GM12878 (cell line): ENCODE measurements around the gene NSG2. TPM values are rescaled to one million over a fixed set of nuclear protein-coding genes. Genes with fewer than 3 reads are reported as not detected.

ENCODE experiments used
- ATAC-seq: fragments of 200-7000 bp; cut with Tn5 transposase; 3 replicates; pipeline ENCODE4 v1.9.1; 2020; ENCODE audit warnings: mild to moderate bottlenecking, moderate library complexity
- BruUV-seq: library from RNA; stranded (reverse); fragments of 400-500 nt; replicated peaks from 2 replicates; lab custom pipeline; 2021; lab: Mats Ljungman, UMichigan
- CTCF ChIA-PET: fragments of 300-600 bp; sonication (Branson Sonifier 250); formaldehyde crosslinking; extraction: SDS; loops from one replicate; lab custom pipeline; 2021; ENCODE audit warnings: inconsistent platforms; lab: Yijun Ruan, JAX
- POLR2A ChIA-PET: fragments of 350-600 bp; formaldehyde crosslinking; extraction: SDS; loops from one replicate; lab custom pipeline; 2021; ENCODE audit warnings: inconsistent platforms; lab: Charles Lee
- RAD21 ChIA-PET: fragments of 300-600 bp; sonication (Branson Sonifier 250); formaldehyde crosslinking; loops from one replicate; lab custom pipeline; 2023; ENCODE audit warnings: antibody characterized with exemption; ENCODE audit not compliant: unreplicated experiment; lab: Charles Lee
- SMC1A ChIA-PET: fragments of 300-600 bp; sonication (Branson Sonifier 250); formaldehyde crosslinking; loops from one replicate; lab custom pipeline; 2023; ENCODE audit not compliant: unreplicated experiment, uncharacterized antibody; lab: Charles Lee
- DNase-seq: peaks from one replicate; pipeline ENCODE4 v3.0.0-alpha.2; 2011; ENCODE audit warnings: low read depth, low spot score
- FAIRE-seq: peaks from 3 replicates; lab custom pipeline; 2011; peaks lifted over from hg19 to GRCh38; lab: Jason Lieb, UNC
- H2AFZ ChIP-seq: 2 replicates; pipeline ENCODE4 v1.6.0; 2011; ENCODE audit warnings: low read depth, low read length, control low read depth; ENCODE audit not compliant: control insufficient read depth
- H3K27ac ChIP-seq: 2 replicates; pipeline ENCODE4 v1.5.1; 2011; ENCODE audit warnings: control low read depth; ENCODE audit not compliant: control insufficient read depth, insufficient read depth
- H3K27me3 ChIP-seq, 2 experiments: replicated peaks in 1 of 2; 2 replicates each; pipeline versions ENCODE4 v1.6.0 to v1.6.1; 2011; ENCODE audit warnings: low read length in 1 of 2; ENCODE audit not compliant: control insufficient read depth in 2 of 2, insufficient read depth in 2 of 2
- H3K36me3 ChIP-seq, 2 experiments: 2 replicates each; pipeline ENCODE4 v1.5.1; 2011; ENCODE audit warnings: low read length in 1 of 2; ENCODE audit not compliant: control insufficient read depth in 2 of 2, insufficient read depth in 2 of 2
- H3K4me1 ChIP-seq: 2 replicates; pipeline ENCODE4 v1.6.1; 2011; ENCODE audit warnings: mild to moderate bottlenecking, low read length, moderate library complexity, mixed read lengths; ENCODE audit not compliant: control insufficient read depth, insufficient read depth
- H3K4me2 ChIP-seq: 2 replicates; pipeline ENCODE4 v1.6.0; 2011; ENCODE audit warnings: control low read depth; ENCODE audit not compliant: control insufficient read depth, insufficient read depth
- H3K4me3 ChIP-seq: fragments of 200-600 bp; sonication (generic); 2 replicates; pipeline ENCODE4 v1.5.1; 2016
- H3K79me2 ChIP-seq: 2 replicates; pipeline ENCODE4 v1.6.0; 2011; ENCODE audit warnings: low read length; ENCODE audit not compliant: control insufficient read depth, insufficient read depth
- H3K9ac ChIP-seq: 2 replicates; pipeline ENCODE4 v1.8.0; 2011; ENCODE audit warnings: low read length, control low read depth, mixed read lengths; ENCODE audit not compliant: control insufficient read depth, insufficient read depth
- H3K9me3 ChIP-seq: replicated peaks from 3 replicates; pipeline ENCODE4 v1.5.1; 2011; ENCODE audit warnings: mild to moderate bottlenecking, low read length; ENCODE audit not compliant: control insufficient read depth, insufficient read depth
- H4K20me1 ChIP-seq: 2 replicates; pipeline ENCODE4 v1.6.0; 2011; ENCODE audit not compliant: control insufficient read depth, insufficient read depth
- CREB1 ChIP-seq: IDR thresholded peaks from 2 replicates; pipeline ENCODE4 v1.6.1; 2012; ENCODE audit warnings: low read depth, mild to moderate bottlenecking, inconsistent platforms
- CREM ChIP-seq: IDR thresholded peaks from 2 replicates; pipeline ENCODE4 v1.6.1; 2014; ENCODE audit warnings: antibody characterized with exemption, low read depth
- HCFC1 ChIP-seq: fragments of 150-350 bp; IDR thresholded peaks from 2 replicates; pipeline ENCODE4 v1.6.1; 2014; ENCODE audit warnings: low read length
- KLF5 ChIP-seq: fragments of 450-650 bp; IDR thresholded peaks from 2 replicates; pipeline ENCODE4 v1.6.1; 2014; ENCODE audit warnings: mild to moderate bottlenecking; ENCODE audit not compliant: partially characterized antibody
- MTA2 ChIP-seq: fragments of 450-650 bp; IDR thresholded peaks from 2 replicates; pipeline ENCODE4 v1.6.1; 2016; ENCODE audit warnings: low read depth, mild to moderate bottlenecking, moderate library complexity
- MYB ChIP-seq: fragments of 150-350 bp; IDR thresholded peaks from 2 replicates; pipeline ENCODE4 v1.6.1; 2014; ENCODE audit warnings: mild to moderate bottlenecking, low read depth, low read length, borderline replicate concordance
- NR2C1 ChIP-seq: fragments of 450-650 bp; IDR thresholded peaks from 2 replicates; pipeline ENCODE4 v1.6.1; 2017; ENCODE audit warnings: antibody characterized with exemption, mild to moderate bottlenecking, moderate library complexity
- TBL1XR1 ChIP-seq: IDR thresholded peaks from 2 replicates; pipeline ENCODE4 v1.6.1; 2012; ENCODE audit warnings: low read depth, low read length, improper control_type of control experiment
- TCF12 ChIP-seq: IDR thresholded peaks from 2 replicates; pipeline ENCODE4 v1.6.1; 2011; ENCODE audit warnings: low read depth, mild to moderate bottlenecking, low read length
- WRNIP1 ChIP-seq: IDR thresholded peaks from 2 replicates; pipeline ENCODE4 v1.6.1; 2011; ENCODE audit warnings: low read depth, low read length, improper control_type of control experiment, borderline replicate concordance
- YBX1 ChIP-seq: fragments of 450-650 bp; IDR thresholded peaks from 2 replicates; pipeline ENCODE4 v1.6.1; 2016; ENCODE audit warnings: antibody characterized with exemption
- ZNF24 ChIP-seq: fragments of 450-650 bp; IDR thresholded peaks from 2 replicates; pipeline ENCODE4 v1.6.1; 2017; ENCODE audit warnings: antibody characterized with exemption, mild to moderate bottlenecking
- ZNF384 ChIP-seq: IDR thresholded peaks from 2 replicates; pipeline ENCODE4 v1.6.1; 2012; ENCODE audit warnings: low read depth, mild to moderate bottlenecking, low read length, improper control_type of control experiment, borderline replicate concordance
- WGBS: methylation state at CpG from one replicate; pipeline ENCODE4 v1.1.6; 2016; ENCODE audit warnings: low lambda C conversion rate; ENCODE audit not compliant: insufficient replicate concordance, insufficient coverage; ENCODE audit errors: missing lambda C conversion rate; 5-methylcytosine and 5-hydroxymethylcytosine counted together
- in situ Hi-C: fragments of 300-500 bp; cut with MboI; formaldehyde crosslinking; loops from 9 replicates; pipeline ENCODE4 v1.14.3; 2018; ENCODE audit warnings: mixed read lengths
- intact Hi-C: fragments of 100-400 bp; cut with micrococcal nuclease; formaldehyde crosslinking; loops from one replicate; pipeline ENCODE4 v1.14.2; 2022; ENCODE audit not compliant: unreplicated experiment
- polyA plus RNA-seq, 11 experiments: library from polyadenylated mRNA; depleted of rRNA in 4 of 11; unstranded in 6 of 11; stranded (reverse) in 5 of 11; fragments of >200 nt; fragmentation: Nextera tagmentation in 4 of 11; fragmentation: Illumina TruSeq in 1 of 11; extraction: Ambion mirVana in 4 of 11; extraction: Trizol in 1 of 11; gene quantifications; 1 replicate in 1 of 11; 2 replicates in 10 of 11; pipeline versions ENCODE4 v1.2.1 to v1.2.3, GENCODE V29; 2011 to 2016; ENCODE audit warnings: inconsistent platforms in 2 of 11, missing spikeins in 2 of 11, low read depth in 1 of 11
- total RNA-seq, 4 experiments: library from RNA; depleted of rRNA in 3 of 4; stranded (reverse); fragments of >200 nt in 3 of 4; fragmentation: Illumina TruSeq in 1 of 4; extraction: Trizol in 1 of 4; gene quantifications; 2 replicates each; pipeline versions ENCODE4 v1.2.1 to v1.2.3, GENCODE V29; 2013 to 2021
- TF ChIP-seq, protein P1 (sequence below): IDR thresholded peaks from 2 replicates; pipeline ENCODE4 v1.6.1; 2011; ENCODE audit warnings: borderline replicate concordance, low read depth, mild to moderate bottlenecking, moderate library complexity, low read length; ENCODE audit not compliant: insufficient read depth, poor library complexity, severe bottlenecking
- TF ChIP-seq, protein P2 (sequence below): fragments of 450-650 bp; IDR thresholded peaks from 2 replicates; pipeline ENCODE4 v1.6.1; 2017; ENCODE audit warnings: mild to moderate bottlenecking
- TF ChIP-seq, protein P3 (sequence below): fragments of 450-650 bp; IDR thresholded peaks from 2 replicates; pipeline ENCODE4 v1.6.1; 2017; ENCODE audit warnings: mild to moderate bottlenecking, moderate library complexity

NSG2 gene
- total and polyA plus RNA-seq, 10 of the 15 experiments (the other 5 are each of a cell fraction or from before 2014, with no cell fraction given), result 0.04 to 0.14 TPM; not detected in 8

DNA sequence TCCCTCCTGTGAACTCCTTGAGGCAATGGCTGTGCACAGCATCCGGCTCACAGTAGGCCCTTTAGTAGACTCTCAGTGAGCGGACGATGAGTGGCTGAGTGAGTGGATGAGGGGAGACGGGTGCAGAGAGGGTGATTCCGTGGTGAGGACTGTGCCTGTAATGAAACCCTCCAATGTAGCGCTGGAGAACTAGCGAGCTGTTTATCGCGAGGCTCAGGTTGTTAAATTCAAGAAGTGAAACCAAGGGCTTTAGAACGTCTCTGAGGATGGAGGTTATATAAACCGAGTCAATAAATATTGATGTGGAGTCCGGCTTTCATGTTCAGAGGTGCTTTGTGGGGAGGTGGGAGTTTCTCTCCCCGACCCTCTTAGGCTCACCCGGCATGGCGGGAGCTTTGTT, 53.2 kb downstream of the NSG2 start (continued):
- TF ChIP-seq, protein P1, sequence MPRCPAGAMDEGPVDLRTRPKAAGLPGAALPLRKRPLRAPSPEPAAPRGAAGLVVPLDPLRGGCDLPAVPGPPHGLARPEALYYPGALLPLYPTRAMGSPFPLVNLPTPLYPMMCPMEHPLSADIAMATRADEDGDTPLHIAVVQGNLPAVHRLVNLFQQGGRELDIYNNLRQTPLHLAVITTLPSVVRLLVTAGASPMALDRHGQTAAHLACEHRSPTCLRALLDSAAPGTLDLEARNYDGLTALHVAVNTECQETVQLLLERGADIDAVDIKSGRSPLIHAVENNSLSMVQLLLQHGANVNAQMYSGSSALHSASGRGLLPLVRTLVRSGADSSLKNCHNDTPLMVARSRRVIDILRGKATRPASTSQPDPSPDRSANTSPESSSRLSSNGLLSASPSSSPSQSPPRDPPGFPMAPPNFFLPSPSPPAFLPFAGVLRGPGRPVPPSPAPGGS, result no peak
- TF ChIP-seq, all 136 proteins: peak for 5

DNA sequence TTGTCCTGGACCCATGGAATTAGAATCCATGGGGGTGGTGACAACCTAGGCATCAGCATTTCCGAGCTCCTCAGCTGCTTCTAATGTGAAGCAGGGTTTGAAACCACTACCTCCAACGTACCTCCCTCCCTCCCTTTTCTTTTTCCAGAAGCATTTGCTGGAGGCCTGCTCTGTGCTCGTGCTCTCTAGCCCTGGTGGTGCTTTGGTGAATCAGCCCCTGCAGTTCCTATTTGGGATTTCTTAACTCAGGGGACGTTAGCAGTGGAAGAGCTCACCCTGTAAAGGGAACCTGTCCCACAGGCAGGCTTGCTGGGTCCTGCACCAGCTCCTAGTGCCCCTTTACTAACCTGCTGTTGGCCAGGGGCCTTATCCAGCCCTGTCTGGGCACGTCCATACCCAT, 55.0 kb downstream of the NSG2 start:
- RAD21 ChIA-PET, result no interaction called here
- 0% methylated on average over 5 of the region's 5 CpGs for WGBS
- in situ Hi-C loops (no loop called here), intact Hi-C loops (no loop called here)
- SMC1A ChIA-PET, result no interaction called here
- peaks cover under 1% of the 10 kb centered on the region; the same call in 1 of the 2 replicates for H3K4me1 ChIP-seq
- H4K20me1 ChIP-seq, result no peaks in the 10 kb centered on the region
- ATAC-seq (no peak), FAIRE-seq (no peak), DNase-seq (no peak)
- TF ChIP-seq, protein P2, sequence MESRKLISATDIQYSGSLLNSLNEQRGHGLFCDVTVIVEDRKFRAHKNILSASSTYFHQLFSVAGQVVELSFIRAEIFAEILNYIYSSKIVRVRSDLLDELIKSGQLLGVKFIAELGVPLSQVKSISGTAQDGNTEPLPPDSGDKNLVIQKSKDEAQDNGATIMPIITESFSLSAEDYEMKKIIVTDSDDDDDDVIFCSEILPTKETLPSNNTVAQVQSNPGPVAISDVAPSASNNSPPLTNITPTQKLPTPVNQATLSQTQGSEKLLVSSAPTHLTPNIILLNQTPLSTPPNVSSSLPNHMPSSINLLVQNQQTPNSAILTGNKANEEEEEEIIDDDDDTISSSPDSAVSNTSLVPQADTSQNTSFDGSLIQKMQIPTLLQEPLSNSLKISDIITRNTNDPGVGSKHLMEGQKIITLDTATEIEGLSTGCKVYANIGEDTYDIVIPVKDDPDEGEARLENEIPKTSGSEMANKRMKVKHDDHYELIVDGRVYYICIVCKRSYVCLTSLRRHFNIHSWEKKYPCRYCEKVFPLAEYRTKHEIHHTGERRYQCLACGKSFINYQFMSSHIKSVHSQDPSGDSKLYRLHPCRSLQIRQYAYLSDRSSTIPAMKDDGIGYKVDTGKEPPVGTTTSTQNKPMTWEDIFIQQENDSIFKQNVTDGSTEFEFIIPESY, result no peak
- no peak for TF ChIP-seq TCF12
- no peak for TF ChIP-seq HCFC1
- TF ChIP-seq CREM, result no peak
- no peak for TF ChIP-seq KLF5
- TF ChIP-seq WRNIP1, result no peak
- no peak for TF ChIP-seq MYB
- no peak for TF ChIP-seq MTA2
- TF ChIP-seq TBL1XR1, result no peak
- TF ChIP-seq ZNF24, result no peak
- TF ChIP-seq, protein P3, sequence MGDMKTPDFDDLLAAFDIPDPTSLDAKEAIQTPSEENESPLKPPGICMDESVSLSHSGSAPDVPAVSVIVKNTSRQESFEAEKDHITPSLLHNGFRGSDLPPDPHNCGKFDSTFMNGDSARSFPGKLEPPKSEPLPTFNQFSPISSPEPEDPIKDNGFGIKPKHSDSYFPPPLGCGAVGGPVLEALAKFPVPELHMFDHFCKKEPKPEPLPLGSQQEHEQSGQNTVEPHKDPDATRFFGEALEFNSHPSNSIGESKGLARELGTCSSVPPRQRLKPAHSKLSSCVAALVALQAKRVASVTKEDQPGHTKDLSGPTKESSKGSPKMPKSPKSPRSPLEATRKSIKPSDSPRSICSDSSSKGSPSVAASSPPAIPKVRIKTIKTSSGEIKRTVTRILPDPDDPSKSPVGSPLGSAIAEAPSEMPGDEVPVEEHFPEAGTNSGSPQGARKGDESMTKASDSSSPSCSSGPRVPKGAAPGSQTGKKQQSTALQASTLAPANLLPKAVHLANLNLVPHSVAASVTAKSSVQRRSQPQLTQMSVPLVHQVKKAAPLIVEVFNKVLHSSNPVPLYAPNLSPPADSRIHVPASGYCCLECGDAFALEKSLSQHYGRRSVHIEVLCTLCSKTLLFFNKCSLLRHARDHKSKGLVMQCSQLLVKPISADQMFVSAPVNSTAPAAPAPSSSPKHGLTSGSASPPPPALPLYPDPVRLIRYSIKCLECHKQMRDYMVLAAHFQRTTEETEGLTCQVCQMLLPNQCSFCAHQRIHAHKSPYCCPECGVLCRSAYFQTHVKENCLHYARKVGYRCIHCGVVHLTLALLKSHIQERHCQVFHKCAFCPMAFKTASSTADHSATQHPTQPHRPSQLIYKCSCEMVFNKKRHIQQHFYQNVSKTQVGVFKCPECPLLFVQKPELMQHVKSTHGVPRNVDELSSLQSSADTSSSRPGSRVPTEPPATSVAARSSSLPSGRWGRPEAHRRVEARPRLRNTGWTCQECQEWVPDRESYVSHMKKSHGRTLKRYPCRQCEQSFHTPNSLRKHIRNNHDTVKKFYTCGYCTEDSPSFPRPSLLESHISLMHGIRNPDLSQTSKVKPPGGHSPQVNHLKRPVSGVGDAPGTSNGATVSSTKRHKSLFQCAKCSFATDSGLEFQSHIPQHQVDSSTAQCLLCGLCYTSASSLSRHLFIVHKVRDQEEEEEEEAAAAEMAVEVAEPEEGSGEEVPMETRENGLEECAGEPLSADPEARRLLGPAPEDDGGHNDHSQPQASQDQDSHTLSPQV, result no peak
- TF ChIP-seq NR2C1, result no peak
- no peak for TF ChIP-seq ZNF384
- no peak for TF ChIP-seq CREB1
- TF ChIP-seq YBX1, result no peak
- H3K4me2 ChIP-seq, result no peak overlapping the region
- no peak overlapping the region for H3K27ac ChIP-seq
- H3K79me2 ChIP-seq, result no peaks in the 10 kb centered on the region
- H3K36me3 ChIP-seq, result no peaks in the 10 kb centered on the region
- BruUV-seq, result no TSS peak
- H3K9ac ChIP-seq, result no peak overlapping the region
- peaks cover 0 to 5% of the 10 kb centered on the region in 2 experiments; a peak in 2 of 4 replicates for H3K27me3 ChIP-seq
- POLR2A ChIA-PET, result no interaction called here
- CTCF ChIA-PET, result no interaction called here
- no peak overlapping the region for H2AFZ ChIP-seq
- H3K9me3 ChIP-seq, result no peaks in the 10 kb centered on the region
- no peak overlapping the region for H3K4me3 ChIP-seq
